ENCODE results near the gene MAOB.
"Not testable (repeated sequence)": the region's sequence is repeated elsewhere in the genome, so short reads cannot be mapped to it uniquely, and the experiment has no call there.

The MAOB gene

DNA sequence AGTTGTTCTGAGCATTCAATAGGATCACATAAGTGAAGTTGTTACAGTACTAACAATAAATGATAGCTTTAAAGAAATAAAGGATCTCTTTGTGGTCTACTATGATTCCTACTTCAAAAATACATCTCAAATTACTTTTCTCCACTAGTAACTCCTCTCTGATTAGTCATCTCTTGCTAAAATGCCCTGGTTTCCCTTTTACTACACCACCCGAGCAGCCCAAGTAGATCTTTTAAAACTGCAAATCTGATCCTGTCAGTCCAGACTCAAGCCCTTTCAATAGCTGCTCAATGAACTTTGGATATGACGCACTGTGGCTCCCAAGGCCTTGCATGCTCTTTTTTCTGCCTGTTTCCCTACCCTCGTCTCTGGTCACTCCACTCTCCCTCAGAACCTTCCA lies 128.6 kb downstream of the MAOB start:
- no peak for DNase-seq (ENCODE audit: low read depth)

DNA sequence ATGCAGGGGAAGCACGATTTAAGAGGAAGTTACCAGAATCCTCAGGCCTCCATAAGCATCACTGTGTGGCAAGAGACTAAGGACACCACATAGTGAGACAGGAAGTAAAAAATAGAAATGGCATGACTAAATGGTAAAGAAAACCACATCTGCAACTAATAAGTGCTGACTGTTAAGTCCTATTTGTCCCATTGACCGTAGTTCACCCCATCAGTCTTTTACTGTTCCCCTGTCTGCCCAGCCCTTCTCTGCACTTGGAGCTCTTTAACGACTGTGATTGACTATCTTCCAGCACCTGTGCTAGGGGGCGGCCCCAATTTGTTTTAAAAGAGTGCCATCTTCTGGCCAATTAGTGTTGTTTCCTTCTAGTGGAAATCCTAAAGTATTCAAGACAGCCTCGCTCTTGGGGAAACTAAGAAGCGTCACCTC lies 132.0 kb downstream of the MAOB start:
- peak; percentile 0 for DNase-seq (ENCODE audit: low read depth)

DNA sequence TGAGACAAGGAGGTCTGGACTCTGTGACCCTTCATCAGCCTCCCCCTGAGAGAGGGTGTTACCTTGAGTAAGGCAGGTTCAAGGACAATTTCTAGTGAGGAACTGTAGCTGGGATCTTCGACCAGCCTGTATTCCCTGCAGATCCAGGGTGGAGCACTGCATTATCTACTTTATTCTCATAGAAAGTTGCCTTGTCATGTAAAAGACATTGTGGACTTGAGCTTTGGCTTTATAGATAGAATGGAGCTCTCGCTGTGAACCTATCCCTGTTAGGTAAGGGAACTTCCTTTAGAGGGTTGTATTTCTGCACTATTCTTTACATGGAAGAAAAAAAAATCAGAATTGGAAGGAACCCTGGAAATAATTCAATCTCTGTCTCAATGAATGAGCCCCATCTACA lies 134.8 kb downstream of the MAOB start:
- DNase-seq (ENCODE audit: low read depth), result no peak

DNA sequence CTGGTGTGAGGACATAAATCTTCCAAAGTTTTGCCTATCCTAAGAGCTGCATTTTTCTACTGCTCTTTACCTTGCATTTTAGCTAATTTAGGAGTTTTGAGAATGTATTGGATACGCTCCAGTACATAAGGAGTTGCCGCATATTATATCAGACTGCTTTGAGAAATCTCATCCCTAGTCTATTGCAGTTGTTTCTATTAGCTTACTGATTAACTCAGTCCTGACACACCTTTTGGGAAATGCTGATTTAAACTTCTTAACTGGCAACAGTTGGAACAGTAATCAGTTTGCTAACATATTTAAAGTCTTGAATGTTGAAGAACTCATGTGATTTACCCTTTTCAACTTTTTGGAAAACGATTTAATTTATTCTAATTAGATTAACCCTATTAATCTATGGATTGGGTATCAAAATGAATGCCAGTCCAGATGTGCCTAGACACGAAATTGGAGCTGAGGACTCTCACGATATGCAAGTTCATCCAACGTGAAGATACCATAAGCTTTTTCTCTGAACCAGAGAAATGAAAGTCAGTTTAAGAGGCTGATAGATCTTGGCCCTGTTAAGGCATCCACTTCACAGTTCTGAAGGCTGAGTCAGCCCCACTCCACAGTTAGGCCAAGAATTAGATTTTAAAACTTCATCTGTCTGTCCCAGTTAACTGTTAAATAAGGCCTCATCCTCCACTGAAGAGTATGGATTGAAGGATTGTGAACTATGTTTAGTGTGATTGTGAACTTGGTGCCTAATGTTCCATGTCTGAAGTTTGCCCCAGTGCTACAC lies 136.1 kb downstream of the MAOB start:
- no peak for DNase-seq (ENCODE audit: low read depth)

DNA sequence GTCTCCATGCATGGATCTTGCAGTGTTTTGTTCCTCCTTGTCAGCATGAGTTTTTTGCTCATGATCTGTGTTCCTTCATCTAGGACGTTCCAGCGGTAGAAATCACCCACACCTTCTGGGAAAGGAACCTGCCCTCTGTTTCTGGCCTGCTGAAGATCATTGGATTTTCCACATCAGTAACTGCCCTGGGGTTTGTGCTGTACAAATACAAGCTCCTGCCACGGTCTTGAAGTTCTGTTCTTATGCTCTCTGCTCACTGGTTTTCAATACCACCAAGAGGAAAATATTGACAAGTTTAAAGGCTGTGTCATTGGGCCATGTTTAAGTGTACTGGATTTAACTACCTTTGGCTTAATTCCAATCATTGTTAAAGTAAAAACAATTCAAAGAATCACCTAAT lies 138.0 kb downstream of the MAOB start:
- DNase-seq (ENCODE audit: low read depth), result no peak

DNA sequence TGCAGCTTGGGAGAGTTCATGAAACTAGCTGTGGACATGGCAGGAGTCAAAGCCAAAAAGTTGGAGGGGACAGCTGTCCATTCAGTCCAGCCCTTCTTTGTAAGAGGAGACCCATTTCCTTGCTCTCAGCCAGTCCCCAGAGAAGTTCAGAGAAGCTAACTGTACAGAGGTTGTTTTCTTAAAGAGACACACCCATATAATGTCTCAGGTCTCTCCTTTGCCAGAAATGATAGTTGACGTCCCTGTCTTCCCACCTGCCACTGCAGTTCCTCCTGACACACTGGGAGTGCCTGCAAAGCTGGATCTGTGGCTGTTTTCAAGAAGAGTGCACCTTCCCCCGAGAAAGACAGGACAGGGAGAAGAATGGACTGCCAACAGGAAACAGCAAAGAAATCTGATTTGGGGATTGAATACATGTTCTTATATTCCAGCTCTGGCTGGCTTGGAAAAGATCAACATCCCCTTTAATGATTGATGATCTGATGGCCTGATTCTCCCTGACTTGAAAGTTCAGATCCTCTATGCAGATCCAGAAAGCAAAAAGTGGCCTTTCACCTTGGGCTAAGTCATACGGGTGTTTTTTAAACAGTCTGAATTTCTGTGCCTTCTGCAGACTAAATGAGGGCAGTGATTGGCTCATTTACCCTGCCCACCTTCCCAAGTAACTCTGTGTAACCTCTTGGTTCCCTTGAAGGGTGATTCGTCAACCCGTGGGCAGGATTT lies 139.0 kb downstream of the MAOB start:
- no peak for DNase-seq (ENCODE audit: low read depth)

DNA sequence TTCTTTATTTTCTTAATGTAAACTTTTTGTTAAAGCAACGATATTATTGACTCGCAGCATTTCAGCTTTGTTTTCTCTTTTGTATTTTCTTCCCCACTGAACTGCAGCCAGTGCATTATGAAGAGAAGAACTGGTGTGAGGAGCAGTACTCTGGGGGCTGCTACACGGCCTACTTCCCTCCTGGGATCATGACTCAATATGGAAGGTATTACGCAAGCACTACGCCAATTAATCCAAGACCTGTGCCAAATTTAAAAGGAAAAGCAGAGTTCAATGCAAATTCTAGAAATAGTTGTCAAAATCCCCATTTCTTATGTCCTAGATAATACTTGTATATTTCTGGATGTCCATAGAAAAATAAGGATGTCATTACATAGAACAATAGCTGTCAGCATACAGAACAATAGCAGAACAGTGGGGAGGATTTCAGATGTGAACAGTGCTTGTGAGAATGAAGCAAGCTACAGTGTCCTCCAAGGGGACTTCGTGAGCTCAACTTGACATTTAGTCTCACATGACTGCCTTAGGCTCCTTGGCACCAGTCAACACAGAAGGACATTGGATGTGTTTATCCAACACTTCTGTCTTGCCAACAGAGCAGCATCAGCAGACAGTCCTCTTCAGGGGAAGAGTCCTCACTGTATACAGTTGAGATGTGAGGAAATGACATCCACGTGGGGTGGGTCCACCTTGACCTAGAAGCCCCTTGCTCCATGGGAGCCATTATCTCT lies 140.2 kb downstream of the MAOB start:
- DNase-seq (ENCODE audit: low read depth), result no peak

DNA sequence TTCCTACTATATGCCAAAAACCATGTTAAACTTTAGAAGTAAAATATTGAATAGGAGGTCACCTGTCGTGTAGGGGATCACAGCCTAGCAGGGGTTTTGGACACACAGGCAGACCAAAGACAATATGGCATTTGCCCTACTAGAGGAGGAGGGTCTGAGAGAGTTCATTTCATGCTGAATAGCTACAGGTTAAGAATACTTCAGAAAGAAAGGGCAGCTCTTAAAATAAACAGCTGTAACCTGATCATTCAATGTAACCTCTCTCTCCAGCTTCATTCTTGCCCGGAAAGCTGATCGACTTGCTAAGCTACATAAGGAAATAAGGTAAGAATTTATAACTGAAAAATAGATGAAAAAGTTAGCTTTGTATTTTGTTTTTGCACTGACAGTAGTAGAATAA lies 146.3 kb downstream of the MAOB start:
- DNase-seq (ENCODE audit: low read depth), result no peak

DNA sequence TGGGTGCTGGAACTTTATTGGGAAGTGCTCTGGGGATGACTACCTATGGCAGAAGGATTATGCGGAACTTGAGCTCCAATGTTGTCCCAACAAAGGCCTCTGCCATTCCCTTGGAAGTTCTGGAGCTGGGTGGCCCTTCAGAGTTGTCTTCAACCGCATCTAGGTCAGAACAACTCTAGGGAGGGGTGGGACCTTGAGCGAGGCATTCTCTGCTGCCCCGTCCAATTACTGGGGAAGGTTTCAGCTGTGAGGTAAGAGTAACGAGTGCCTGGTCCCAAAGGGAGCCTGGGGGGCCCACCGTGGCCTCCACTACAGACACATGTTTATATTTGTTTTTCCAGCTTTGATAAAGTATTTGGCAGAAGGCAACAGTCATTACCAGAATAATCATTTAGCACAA lies 146.7 kb downstream of the MAOB start:
- DNase-seq (ENCODE audit: low read depth), result no peak

DNA sequence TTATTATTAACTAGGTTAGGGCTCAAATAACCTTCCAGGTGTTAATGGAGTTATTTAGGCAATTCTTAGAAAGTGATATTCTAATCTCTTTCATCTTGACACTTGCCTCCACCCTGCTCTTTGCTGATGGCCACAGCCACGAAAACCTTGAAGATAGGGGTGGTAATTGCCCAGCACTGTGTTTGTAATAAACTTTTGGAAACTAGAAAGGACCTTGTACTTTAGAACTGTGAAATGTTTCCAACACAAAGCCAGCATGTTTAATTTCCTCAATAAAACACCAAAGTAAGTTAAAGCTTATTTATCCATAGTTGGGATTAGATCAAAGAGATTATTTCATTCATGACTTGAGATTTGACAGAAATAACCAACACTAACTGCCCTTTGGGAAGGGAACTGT lies 147.8 kb downstream of the MAOB start:
- no peak for DNase-seq (ENCODE audit: low read depth)

DNA sequence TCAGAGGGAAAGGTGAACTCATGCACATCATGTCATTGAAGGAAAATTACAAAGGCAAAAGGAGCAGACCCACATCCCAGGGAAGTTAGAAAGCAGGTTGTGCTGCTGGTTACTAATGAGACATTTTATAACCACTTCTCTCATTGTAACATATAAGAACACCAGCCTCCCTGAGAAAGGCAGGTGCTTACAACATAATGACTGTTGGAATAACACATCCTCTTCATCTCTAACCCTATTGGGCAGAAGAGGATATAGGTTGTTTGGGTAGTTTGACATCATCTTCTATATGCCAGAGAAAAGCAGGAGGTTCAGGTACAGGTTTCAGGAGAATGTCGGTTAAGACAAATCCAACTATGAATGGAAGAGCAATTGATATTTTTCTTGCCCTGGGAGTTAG lies 148.6 kb downstream of the MAOB start:
- DNase-seq (ENCODE audit: low read depth), result no peak

DNA sequence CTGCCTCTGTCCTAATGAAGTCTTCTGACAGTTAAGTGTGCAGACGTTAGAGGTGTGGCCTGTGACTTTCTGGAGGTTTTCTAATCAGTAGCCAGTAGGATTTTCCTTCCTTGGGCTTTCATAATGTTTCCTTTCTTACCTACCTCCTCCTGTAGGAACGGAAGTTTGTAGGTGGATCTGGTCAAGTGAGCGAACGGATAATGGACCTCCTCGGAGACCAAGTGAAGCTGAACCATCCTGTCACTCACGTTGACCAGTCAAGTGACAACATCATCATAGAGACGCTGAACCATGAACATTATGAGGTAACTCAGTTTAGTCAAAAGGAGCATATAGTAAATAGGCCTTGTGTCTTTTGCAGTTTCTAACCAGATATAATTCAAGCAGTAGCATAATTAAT lies 151.2 kb downstream of the MAOB start:
- no peak for DNase-seq (ENCODE audit: low read depth)

DNA sequence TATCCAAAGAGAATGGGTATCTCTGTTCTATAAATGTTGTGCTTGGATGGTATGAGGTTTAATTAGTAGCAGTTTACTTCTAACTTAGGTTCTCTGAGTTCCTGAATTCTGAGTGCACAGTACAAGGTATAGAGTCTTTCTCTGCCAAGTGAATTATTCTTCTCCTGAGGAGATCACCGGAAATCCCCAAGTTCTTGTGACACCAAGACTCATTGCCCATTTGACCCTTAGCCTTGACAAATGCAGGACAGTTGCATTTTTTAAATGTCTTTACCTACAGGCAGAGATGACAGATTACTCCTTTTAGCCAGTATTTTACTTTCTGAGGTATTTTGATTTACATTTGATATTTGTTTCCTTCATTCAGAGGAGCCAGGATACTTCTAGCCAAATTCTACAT lies 153.3 kb downstream of the MAOB start:
- DNase-seq (ENCODE audit: low read depth), result no peak

DNA sequence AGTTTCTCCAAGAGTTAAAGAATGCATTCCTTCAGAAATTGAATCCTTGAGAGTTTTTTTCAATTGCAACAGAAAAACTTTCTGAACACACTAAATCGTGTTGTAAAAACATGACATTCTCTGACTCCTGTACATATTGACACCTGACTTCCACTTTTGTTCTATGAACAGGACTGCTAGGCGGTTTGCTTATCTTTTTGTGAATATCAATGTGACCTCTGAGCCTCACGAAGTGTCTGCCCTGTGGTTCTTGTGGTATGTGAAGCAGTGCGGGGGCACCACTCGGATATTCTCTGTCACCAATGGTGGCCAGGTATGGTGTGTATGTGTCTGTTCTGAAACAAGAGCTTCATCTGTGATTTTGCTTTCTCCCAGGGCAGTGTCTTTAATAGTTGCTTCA lies 154.2 kb downstream of the MAOB start:
- no peak for DNase-seq (ENCODE audit: low read depth)

DNA sequence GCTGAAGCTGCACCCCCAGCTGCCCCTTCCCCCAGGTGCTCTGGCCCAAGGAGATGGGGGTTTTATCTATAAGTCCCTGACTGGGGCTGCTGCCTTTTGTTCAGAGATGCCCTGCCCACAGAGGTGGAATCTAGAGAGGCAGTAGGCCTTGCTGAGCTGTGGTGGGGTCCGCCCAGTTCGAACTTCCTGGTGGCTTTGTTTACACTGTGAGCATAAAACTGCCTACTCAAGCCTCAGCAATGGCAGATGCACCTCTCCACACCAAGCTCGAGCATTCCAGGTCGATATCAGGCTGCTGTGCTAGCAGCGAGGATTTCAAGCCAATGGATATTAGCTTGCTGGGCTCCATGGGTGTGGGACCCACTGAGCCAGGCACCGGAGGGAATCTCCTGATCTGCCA lies 155.0 kb downstream of the MAOB start:
- DNase-seq (ENCODE audit: low read depth), result not testable (repeated sequence)

DNA sequence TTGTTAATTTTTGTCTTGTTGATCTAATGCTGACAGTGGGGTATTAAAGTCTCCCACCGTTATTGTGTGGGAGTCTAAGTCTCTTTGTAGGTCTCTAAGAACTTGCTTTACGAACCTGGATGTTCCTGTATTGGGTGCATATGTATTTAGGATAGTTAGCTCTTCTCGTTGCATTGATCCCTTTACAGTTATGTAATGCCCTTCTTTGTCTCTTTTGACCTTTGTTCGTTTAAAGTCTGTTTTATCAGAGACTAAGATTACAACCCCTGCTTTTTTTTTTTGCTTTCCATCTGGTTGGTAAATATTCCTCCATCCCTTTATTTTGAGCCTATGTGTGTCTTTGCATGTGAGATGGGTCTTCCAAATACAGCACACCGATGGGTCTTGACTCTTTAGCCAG lies 157.0 kb downstream of the MAOB start:
- DNase-seq (ENCODE audit: low read depth), result not testable (repeated sequence)

DNA sequence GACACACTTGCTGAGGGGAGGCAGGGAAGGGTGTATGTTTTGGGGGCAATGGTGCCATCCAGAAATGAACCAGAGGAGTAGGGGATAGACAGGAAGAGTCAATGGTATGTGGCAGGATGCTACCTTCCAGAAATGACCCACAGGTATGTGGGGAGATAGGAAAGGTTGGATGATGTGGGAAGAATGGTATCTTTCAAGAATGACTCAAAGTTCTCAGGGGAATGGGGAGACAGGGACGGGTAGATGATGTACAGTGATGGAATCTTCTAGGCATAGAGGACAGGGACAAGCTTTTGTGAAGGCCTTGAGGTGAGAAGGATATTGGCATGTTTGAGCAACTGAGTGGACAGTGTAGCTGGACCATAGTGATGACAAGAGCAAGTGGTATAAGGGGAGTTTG lies 161.3 kb downstream of the MAOB start:
- no peak for DNase-seq (ENCODE audit: low read depth)

DNA sequence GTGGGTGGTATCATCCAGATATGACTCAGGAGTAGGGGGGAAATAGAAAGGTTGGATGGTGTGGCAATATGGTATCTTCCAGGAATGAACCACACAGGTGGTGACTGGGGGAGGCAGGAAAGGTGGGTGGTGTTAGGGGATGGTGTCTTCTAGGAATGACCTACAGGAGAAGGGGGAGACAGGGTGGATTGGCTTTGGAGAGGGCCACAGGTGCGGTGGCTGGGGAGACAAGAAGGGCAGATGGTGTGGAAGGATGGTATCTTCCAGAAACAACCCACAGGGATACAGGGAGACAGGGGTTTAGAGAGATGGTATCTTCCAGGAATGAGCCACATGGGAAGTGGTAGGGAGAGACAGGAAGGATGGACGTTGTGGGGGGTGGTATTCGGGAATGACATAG lies 162.2 kb downstream of the MAOB start:
- no peak for DNase-seq (ENCODE audit: low read depth)

DNA sequence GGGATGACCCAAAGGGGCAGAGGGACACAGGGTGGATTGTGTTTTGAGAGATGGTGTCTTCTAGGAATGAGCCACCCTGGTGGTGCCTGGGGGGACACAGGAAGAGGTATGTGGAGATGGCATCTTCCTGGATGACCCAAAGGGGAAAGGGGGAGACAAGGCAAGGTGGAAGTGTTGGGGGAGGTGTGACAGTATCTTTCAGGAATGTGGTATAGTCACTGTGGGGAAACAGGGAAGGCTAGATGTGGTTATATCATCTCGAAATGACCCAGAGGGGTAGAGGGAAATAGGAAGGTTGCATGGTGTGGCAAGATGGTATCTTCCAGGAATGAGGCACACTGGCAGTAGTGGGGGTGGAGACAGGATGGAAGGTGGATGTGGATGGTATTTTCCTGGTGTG lies 163.3 kb downstream of the MAOB start:
- no peak for DNase-seq (ENCODE audit: low read depth)

DNA sequence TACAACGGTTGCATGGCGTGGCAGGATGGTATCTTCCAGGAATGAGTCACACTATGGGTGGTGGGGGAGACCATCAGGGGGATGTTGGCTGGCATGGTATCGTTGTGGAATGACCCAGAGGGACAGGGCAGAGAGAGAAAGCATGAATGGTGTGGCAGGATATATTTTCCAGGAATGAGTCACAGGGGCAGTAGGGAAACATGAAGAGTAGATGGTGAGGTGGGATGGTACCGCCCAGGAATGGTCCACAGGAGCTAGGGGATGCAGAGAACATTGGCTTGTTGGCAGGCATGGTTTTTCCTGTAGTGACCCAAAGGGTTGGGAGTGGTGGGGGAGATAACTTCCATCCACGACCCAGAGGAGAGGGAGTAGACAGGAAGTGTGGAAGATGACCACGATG lies 163.7 kb downstream of the MAOB start:
- no peak for DNase-seq (ENCODE audit: low read depth)

DNA sequence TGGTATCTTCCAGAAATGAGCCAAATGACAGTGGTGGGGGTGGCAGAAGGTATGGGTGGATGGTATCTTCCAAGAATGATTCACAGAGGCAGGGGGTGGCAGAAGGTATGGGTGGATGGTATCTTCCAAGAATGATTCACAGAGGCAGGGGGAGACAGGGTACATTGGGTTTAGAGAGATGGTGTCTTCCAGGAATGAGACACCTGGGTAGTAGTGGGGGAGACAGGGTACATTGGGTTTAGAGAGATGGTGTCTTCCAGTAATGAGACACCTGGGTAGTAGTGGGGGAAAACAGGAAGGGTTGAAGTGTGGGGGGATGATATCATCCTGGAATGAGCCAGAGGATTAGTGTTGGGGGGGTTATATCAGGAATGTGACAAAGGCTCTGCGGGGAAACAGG lies 164.2 kb downstream of the MAOB start:
- no peak for DNase-seq (ENCODE audit: low read depth)

DNA sequence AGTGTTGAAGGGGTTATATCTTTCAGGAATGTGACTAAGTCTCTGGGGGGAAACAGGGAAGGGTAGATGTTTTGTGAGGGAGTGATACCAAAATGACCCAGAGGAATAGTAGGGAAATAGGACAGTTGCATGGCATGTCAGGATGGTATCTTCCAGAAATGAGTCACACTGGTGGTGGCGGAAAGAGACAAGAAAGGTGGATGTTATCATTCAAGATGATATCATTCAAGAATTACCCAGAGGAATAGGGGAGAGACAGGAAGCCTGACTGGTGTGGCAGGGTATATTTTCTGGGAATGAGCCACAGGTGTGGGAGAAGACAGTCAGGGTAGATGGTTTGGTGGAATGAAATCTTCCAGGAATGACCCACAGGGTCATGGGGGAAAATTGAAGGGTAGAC lies 165.1 kb downstream of the MAOB start:
- DNase-seq (ENCODE audit: low read depth), result no peak

DNA sequence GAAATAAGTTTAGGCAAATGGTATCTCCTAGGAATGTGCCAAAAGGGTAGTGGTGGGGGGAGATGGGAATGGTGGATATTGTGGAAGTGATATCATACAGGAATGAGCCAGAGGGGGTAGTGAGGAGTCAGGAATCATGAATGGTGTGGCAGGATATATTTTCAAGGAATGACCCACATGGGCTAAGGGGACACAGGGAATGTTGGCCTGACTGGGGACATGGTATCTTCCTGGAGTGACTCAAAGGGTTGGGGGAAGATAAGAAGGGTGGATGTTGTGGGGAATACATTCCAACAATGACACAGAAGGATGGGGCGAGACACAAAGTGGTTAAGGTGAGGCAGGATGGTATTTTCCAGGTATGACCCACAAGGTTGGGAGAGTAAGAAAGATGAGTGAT lies 165.6 kb downstream of the MAOB start:
- no peak for DNase-seq (ENCODE audit: low read depth)
